GM18517 (cell line): Measurements from ENCODE around the gene MMD.
"Not testable (repeated sequence)": the region's sequence is repeated elsewhere in the genome, so short reads cannot be mapped to it uniquely, and the experiment has no call there.

ENCODE experiments used
- ATAC-seq: cut with Tn5 transposase; IDR thresholded peaks from one replicate; pipeline ENCODE4 v1.9.1; 2021; ENCODE audit warnings: mild to moderate bottlenecking, moderate library complexity; ENCODE audit not compliant: unreplicated experiment

MMD gene, protein sequence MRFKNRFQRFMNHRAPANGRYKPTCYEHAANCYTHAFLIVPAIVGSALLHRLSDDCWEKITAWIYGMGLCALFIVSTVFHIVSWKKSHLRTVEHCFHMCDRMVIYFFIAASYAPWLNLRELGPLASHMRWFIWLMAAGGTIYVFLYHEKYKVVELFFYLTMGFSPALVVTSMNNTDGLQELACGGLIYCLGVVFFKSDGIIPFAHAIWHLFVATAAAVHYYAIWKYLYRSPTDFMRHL

DNA sequence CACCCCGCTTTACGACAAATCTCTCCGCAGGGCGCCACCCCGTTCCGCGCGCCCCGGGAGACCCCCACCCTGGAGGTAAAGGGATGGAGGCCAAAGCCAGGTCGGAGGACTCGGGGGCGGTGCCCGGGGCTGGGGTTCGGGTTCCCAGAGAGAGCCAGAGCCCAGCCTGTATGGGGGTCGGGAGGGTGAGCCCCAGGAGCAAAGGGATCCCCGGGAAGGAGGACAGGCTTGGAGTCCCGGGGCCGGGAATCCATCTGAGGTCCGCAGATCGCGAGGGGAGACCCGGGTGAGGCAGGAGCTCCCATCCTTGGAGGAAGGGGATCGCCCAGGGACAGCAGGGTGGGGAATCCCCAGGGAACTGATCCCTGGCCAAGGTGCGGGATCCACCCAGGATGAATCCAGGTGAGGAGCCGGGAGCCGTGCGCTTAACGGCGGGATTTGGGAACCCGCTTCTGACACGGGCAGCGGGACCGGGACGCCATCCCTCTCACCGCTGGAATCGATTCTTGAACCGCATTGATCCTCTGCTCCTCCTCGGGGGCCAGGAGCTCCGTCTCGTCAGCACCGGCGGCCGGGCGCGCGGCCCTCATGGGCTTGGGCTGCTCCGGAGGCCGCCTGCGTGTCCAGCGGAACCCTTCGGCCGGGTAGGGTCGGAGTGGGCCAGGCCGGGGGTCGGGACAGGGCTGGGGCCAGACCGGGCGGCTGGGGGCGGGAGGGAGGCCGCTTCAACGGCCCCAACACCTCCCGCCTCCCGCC lies at the start of gene MMD:
Gene MMD, minus strand, starts transcription at position 657 of the 756 bp plus-strand sequence. Its CDS starts 140 bp downstream, at position 517.
- peak; percentile 27 for ATAC-seq

DNA sequence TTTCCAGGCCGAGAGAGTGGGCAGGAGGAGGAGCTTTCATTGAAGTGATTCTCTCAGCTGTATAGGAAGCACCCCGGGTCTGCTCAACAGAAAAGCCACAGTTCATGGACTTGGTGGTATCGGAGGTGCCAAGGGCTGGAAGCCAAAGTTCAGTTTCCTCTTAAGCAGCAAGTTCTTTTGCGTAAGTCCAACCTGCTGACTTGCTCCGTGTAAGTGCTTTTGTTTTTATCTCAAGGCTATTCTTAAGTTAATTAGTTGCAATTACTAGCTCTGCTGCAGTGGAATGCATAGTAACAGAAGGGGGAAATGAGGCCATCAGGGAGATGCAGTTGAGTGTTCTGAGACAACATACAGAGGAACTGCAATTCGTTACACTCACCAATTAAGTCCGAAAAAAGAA lies 45.0 kb upstream of the MMD start:
- no peak for ATAC-seq

DNA sequence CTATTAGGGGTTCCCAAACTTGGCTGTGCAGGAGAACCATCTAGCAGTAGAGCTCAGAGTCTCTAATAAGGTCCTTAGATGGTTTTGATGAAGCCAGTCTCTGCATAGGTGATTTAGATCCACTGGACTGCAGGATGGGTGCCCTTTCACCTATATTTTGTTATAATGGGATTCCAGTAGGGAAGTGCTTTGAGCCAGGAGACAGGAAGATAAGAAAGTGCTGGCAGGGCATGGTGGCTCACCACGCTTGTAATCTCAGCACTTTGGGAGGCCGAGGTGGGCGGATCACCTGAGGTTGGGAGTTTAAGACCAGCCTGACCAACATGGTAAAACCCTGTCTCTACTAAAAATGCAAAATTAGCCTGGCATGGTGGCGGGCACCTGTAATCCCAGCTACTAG lies 44.1 kb upstream of the MMD start:
- not testable (repeated sequence) for ATAC-seq

DNA sequence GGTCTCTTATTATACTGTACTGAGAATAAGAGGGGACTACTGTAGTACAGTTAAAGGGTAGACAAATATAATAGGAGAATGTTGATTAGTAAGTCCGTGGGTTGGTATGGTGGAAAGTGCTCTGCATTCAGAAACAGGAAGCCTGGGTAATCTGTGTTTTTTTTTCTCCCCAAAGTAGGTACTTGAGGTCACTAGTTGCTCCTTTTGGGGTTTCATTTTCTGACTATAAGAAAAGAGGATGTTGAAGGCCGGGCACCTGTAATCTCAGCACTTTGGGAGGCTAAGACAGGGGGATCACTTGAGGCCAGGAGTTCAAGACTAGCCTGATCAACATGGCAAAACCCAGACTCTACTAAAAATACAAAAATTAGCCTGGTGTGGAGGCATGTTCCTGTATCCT lies 42.0 kb upstream of the MMD start:
- ATAC-seq: no peak

DNA sequence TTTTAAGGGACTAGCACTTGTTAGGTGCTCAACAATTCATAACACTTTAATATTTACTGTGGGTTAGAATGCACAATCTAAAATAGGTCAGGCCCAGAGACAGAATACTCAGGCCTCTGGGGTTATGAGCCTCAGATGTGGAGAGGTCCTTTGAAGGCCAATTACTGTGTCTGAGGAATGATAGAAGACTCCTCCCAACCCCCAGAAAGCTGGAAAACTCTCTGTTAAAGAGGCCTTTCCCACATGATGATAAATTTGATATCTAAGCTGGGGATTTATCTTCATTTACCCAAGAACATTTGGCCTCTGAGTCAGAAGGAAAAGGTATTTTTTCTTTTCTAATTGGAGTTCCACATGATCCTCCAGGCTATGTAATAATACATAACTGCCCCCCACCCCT lies 41.1 kb upstream of the MMD start:
- no peak for ATAC-seq

DNA sequence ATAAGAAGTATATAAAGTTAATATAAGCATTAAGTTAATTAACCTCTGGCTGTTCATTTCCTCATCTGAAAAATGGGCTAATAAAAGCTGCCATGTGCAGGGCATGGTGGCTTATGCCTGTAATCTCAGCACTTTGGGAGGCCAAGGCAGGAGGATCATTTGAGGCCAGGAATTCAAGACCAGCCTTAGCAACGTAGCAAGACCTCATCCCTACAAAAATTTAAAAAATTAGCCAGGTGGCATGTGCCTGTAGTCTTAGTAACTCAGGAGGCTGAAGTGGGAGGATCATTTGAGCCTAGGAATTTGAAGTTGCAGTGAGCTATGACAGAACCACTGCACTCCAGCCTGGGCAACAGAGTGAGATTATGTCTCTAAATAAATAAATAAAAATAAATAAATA lies 40.6 kb upstream of the MMD start:
- no peak for ATAC-seq

DNA sequence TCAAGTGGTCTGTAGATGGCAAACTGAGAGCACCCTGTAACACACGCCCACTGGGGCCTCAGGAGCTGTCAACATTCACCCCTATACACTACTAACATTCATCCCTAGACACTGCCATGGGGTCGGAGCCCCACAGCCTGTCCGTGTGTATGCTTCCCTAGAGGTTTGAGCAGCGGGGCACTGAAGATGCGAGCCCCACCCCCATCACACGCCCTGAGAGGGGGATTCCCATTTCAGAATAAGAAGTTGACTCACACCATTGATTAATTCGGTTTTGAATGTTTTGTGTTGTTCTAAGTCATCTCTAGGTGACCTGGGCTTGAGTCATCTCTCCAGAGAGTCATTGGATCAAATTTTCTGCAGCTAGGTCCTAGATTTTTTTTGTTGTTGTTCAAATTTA lies 37.3 kb upstream of the MMD start:
- ATAC-seq: peak; percentile 51

DNA sequence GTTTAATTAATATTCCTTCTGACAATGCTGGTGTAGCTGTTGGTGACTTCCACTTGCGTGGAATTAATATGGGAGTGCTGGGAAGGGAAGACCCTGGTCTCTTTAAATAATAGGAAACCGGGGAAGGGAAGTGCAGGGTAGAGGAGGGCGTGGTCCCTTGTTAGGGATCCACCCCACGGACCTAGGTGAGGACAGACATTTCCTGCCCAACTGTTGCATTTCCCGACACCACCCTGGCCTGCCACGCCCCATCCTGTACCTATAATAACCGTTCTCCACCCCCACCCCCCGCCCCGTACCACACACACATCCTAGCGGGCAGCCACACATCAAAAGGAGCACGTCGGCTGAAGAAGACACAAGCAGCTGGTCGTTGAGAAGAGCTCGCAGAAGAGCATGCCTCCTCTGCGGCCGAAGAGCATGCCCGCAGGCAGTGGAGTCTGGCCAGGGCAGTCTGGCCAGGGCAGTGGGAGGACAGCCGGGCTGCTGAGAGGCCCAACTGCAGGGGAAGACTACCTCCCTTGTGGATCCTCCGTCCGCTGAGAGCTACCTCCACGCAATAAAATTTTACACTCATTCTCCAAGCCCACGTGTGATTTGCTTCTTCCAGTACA lies 36.8 kb upstream of the MMD start:
- no peak for ATAC-seq

DNA sequence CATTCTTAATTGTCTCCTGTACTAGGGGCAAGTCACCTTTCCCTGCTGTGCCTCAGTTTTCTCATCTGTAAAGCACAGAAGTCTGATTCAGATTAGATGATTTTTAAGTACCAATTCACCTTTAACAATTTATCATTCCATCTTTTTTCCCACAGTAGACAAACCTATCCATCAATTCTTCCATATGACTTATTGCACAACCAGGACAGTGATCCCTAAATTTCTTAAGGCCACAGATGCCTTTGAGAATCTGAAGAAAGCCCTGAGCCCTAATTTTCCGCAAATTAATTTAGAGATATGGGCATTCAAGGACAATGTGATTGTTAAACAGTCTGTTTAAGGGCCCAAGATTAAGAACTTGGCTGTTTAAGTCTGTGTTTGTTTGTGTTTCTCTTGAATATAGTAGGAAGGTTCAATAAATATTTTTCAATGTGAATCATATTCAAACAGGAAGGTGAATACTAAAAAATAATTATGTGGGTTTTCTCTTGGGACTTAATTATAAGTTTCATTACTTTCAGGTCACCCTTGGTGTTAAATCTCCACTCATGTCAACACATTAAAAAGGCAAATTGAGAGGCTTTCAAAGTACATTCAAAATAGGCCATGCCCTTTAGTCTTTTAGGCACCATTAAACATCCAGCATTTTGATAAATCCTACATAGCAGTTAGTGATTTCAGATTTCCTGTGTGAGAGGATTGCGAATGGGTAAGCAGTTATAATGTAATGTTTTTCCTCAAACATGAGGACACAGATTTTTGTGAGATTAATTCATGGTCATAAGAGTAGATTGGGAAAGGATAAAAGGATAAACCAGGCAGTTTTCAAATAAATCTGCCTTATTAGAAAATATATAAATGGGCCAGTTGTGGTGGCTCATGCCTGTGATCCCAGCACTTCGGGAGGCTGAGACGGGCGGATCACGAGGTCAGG lies 34.9 kb upstream of the MMD start:
- ATAC-seq: no peak

DNA sequence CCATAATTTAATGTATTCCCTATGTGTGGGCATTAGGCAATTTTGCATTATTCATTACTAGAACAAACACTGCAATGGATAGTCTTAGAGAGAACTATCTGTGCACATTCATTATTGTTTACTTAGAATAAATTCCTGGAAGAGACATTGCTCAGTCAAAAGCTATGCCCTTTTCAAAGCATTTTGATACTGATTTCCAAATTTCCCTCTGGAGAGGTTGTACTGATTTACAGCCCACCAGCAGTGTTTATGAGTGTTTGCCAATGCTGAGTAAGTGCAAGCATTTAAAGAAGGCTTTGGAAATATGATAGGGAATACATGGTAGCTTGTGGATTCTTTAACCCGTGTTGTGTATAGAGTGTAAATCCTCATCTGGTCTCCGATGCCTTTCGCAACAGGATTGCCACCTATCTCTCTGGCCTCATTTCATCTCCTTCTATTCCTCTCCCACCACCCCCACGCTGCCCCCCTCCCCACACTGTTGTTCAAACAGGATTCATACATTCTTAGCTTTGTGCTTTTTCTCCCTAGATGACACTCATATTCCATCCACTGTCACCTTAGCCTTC lies 33.4 kb upstream of the MMD start:
- ATAC-seq: no peak

DNA sequence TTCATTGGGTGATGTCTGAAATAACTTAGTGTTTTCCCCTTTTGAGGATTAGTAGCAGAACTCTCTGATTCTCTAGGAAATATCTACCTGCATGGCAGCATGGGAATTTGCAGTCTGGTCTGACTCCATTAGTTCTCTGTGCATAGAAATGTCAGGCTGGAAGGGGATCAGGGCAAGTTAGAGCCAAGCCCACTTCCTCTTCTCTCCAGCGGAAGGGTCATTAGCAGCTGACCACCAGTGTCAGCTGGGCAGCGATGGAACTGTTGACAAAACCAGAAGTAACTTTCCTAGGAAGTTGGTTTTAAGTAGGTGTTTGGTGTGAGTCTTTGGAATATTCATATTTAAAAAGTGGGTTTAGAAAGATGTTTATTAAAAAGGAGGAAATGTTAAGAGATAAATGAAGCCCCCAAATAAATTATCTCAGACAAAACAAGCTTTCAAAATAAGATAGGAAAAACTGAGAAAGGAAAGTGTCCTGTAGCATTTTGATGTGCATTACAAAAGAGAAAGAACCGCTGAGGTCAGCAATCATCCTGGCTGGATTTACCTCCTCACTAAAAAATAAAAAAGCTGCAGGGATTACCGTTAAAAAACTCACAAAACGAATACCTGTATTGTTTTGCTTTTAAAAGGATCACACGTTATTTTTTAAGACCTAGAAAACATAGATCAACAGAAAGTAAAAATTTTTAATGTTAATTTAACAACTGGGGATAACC lies 32.4 kb upstream of the MMD start:
- ATAC-seq: no peak

DNA sequence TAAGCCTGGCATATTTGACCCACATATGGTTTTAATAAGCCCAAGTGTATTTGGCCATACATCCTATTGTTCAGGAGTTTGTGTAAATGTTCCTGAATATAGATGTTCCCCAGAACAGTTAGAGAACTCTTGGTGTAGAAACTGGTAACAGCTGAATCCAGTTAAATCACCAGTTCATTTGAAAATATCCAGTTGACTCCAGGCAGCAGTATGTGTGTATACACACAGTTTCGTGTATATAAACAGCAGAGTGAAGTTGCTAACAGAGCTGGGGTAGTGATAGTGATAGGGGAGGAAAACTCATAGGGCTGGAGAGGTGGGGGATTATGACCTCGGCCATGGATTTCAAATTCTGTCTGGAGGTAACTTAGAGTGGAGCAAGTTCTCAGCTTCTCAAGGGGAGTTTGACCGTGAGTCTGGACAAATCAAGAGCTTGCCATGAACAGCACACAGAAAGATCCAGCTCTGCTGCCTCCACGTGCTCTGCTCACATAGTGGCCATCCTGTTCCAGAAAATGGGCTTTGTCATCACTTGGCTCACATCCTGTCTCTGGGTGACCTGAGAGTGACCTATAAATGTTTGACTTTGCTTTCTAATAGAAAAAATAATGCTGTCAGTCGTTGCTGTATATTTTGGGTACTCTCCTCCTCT lies 30.6 kb upstream of the MMD start:
- peak; percentile 62 for ATAC-seq

DNA sequence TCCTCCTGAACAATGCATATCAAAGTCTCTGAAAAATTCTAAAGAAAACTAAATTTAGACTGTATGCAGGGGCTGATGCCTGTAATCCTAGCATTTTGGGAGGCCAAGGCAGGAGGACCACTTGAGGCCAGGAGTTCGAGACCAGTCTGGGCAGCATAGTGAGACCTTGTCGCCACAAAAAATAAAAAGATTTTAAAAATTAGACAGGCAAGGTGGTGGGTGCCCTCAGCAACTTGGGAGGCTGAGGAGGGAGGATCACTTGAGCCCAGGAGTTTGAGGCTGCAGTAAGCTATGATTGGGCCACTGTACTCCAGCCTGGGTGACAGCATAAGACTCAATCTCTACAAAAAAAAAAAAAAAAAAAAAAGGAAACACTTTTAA lies 30.1 kb upstream of the MMD start:
- ATAC-seq: no peak

DNA sequence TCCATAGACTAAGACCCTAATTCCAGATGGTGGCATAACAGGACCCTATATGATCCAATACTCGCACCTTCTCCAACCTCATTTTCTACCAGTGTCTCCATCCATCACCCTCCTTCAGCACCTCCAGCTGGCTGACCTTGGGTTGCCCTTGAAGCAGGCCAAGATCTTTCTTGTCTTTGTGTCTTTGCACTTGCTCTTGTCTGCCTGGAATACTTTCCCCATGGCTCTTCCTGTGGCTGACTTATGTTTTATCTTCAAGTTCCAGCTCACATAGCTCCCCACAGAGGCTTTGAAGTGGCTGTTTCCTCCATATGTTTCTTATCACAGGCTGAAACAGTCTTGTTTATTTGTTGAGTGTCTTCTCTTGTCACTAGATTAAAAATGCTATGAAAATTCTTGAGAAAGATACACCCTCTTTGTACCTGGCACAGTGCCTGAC lies 29.6 kb upstream of the MMD start:
- no peak for ATAC-seq

DNA sequence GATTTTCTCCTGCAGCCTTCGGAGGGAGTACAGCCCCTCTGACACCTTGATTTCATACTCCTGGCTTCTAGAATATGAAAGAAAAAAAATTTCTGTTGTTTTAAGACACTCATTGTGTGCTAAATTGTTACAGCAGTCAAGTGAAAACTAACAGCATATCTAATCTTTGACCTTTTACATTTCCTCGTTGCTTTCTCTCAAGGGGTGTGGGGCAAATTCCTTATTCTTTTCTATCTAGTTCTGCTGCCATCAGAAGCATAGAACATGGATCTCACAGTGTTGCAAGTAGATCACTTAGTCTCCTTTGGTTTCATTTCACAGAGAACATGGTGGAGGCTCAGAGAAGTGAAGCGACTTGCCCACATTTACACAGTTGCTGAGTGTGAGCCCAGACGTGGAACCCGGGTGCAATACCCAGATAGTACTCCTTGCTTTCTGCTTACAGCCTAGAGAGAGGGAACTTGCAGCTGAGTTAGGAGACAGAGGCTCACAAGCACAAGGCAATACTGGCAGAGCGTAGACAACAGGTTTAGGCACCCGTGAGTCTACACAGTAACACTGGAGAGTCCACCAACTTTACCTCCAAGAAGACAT lies 28.7 kb upstream of the MMD start:
- no peak for ATAC-seq

DNA sequence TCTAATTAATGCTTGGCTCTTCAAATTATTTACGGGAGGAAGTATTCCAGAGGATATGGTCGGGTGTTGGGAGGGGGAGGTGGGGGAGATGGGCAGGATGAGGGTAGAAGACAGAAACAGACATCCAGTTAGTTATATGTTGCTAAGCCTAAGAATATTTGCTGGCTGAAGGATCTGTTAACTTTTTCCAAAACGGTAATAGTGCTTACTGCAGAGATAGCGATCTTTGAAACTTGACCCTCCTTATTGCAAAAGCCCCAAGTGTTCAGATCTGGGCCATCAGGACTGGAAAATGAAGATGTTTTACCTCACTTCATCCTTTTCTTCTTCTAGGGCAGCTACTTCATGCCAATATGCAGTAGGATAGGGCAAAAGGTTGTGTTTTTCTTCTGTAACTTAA lies 27.0 kb upstream of the MMD start:
- ATAC-seq: no peak

DNA sequence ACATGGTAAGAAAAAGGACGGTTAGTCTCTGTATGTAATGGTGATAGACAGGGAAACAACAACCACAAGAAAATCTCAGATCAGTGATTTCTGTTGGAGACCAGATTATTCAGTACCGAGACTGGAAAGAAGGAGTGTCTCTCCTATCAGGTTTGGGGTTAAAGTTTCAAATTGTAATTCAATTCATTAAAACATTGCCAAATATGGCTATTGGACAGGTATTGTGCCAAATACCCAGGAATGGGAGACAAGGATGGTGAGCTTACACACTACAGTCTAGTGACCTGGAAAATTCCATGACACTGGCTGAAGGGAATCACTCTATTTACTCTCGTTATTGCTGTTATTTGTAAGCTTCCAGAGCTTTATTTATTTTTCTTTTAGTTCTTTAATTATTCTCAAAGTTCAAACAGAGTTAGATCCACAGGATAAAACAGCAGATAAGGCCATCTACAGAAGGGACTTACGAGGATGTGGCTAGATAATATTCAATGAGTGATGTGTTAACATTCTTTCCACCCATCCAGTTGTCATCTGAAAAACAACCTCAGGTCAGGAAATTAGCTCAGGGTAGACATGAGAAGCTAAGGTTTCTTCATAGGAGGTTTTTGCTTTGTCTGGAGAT lies 25.1 kb upstream of the MMD start:
- ATAC-seq: no peak

DNA sequence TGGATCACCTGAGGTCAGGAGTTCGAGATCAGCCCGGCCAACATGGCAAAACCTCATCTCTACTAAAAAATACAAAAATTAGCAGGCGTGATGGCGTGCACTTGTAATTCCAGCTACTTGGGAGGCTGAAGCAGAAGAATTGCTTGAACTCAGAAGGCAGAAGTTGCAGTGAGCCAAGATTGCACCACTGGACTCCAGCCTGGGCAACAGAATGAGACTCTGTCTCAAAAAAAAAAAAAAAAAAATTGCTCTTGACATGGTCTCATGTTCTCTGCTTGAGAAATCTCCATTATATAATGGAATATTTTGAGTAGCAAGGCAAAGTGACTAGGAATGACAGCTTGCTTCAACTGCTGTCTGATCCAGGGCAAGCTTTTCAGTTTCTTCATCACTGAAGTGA lies 24.4 kb upstream of the MMD start:
- ATAC-seq: not testable (repeated sequence)
